DOHH2 (cell line): ENCODE data around the gene ARHGAP24.

ENCODE experiments used
- H3F3A ChIP-seq: fragments of 200-600 bp; sonication (generic), shearing (Covaris generic); 2 replicates; pipeline ENCODE4 v1.6.0; 2016; ENCODE audit warnings: antibody characterized with exemption, mild to moderate bottlenecking; ENCODE audit not compliant: control insufficient read depth, insufficient read depth
- H3K27ac ChIP-seq: fragments of 200-600 bp; sonication (generic); 2 replicates; pipeline ENCODE4 v1.5.1; 2014; ENCODE audit warnings: low read depth, mild to moderate bottlenecking, low read length, moderate library complexity
- H3K27me3 ChIP-seq: fragments of 200-600 bp; sonication (generic); 2 replicates; pipeline ENCODE4 v1.6.1; 2014; ENCODE audit warnings: mild to moderate bottlenecking, low read length, mixed read lengths; ENCODE audit not compliant: control insufficient read depth
- H3K36me3 ChIP-seq: fragments of 200-600 bp; sonication (generic); 2 replicates; pipeline ENCODE4 v1.6.1; 2014; ENCODE audit warnings: mild to moderate bottlenecking, low read length, moderate library complexity, mixed read lengths; ENCODE audit not compliant: control insufficient read depth
- H3K4me1 ChIP-seq: fragments of 200-600 bp; sonication (generic); 2 replicates; pipeline ENCODE4 v1.6.1; 2014; ENCODE audit warnings: mild to moderate bottlenecking, low read length, mixed read lengths; ENCODE audit not compliant: control insufficient read depth
- H3K4me2 ChIP-seq: fragments of 200-600 bp; sonication (generic); 2 replicates; pipeline ENCODE4 v1.6.0; 2014; ENCODE audit warnings: mild to moderate bottlenecking, low read length, moderate library complexity
- H3K4me3 ChIP-seq: fragments of 200-600 bp; sonication (generic); 2 replicates; pipeline ENCODE4 v1.5.1; 2014; ENCODE audit warnings: mild to moderate bottlenecking, low read length, mixed read lengths
- H3K79me2 ChIP-seq: fragments of 200-600 bp; sonication (generic); 2 replicates; pipeline ENCODE4 v1.6.1; 2014; ENCODE audit warnings: mild to moderate bottlenecking, low read length, mixed read lengths; ENCODE audit not compliant: control insufficient read depth
- H3K9me2 ChIP-seq: fragments of 200-600 bp; sonication (generic); replicated peaks from 2 replicates; pipeline ENCODE4 v1.6.1; 2014; ENCODE audit warnings: mild to moderate bottlenecking, low read length, mixed read lengths; ENCODE audit not compliant: control insufficient read depth
- H3K9me3 ChIP-seq: fragments of 200-600 bp; sonication (generic); 2 replicates; pipeline ENCODE4 v1.6.1; 2014; ENCODE audit warnings: antibody characterized with exemption, low read length, mixed read lengths; ENCODE audit not compliant: control insufficient read depth, insufficient read depth
- H4K20me1 ChIP-seq: fragments of 200-600 bp; sonication (generic); 2 replicates; pipeline ENCODE4 v1.6.0; 2014; ENCODE audit warnings: low read depth, mild to moderate bottlenecking, antibody characterized with exemption, low read length, moderate library complexity; ENCODE audit not compliant: control insufficient read depth, insufficient read depth
- CTCF ChIP-seq: fragments of 200-600 bp; sonication (generic); IDR thresholded peaks from one replicate; pipeline ENCODE4 v1.5.1; 2014; ENCODE audit warnings: antibody characterized with exemption, mild to moderate bottlenecking, low read depth, low read length; ENCODE audit not compliant: poor library complexity, severe bottlenecking
- EZH2phosphoT487 ChIP-seq: fragments of 200-600 bp; sonication (generic); IDR thresholded peaks from 2 replicates; pipeline ENCODE4 v1.6.1; 2017; ENCODE audit warnings: borderline replicate concordance, mild to moderate bottlenecking, antibody characterized with exemption, low read length, moderate library complexity, mixed read lengths

ARHGAP24 gene

DNA sequence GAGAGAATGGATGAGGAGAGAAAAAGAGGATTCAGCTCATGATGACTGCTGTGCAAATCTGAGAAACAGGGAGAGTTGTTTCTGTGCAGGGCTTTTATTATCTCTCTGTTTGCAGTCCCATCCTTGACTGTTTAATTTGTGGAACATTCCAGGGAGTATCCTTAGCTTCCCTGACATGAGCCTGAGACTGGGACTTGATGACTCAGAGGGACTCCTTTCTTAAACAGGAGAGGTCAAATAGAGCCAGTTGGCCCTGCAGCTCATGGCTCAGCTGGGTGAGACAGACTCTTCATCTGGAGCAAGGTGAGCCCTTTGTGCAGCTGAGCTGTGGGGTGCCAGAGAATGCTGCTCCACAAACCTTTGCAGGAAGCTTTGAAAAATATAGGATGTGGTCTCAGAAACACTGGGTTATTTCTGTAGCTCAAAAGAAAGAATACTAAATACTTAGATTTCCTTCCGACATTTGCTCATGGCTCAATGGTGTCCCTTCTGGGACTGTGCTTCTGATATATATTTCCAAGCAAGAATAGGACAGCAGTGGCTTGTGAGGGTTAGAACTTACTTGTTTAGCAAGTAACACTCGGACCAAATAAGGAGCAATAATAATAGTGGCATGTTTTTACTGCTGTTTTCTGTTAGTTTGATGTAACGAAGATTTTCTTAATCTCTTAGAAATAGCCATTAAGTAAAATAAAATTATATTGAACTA is 14.5 kb downstream of the ARHGAP24 start:
- Histone ChIP-seq H4K20me1 (no peaks in the 10 kb centered on the region), H3K79me2 (no peaks in the 10 kb centered on the region)

GRCh38 chr4:85491527-85491926 is 16.6 kb downstream of the ARHGAP24 start:
- Histone ChIP-seq H3K9me2 (no peaks in the 10 kb centered on the region), H3K4me3 (no peak overlapping the region), H3K36me3 (no peaks in the 10 kb centered on the region), H3K4me2 (no peak overlapping the region), H3K79me2 (no peaks in the 10 kb centered on the region), H4K20me1 (no peaks in the 10 kb centered on the region), H3K4me1 (peaks cover 8% of the 10 kb centered on the region), H3K27me3 (no peaks in the 10 kb centered on the region), H3K9me3 (no peaks in the 10 kb centered on the region), H3F3A (no peaks in the 10 kb centered on the region), H3K27ac (no peak overlapping the region)
- TF ChIP-seq CTCF (no peak), EZH2phosphoT487 (no peak)

More for the DNA sequence above, 14.5 kb downstream of the ARHGAP24 start:
- H3K27me3 ChIP-seq: no peaks in the 10 kb centered on the region
- no peaks in the 10 kb centered on the region for H3K36me3 ChIP-seq
- H3K4me3 ChIP-seq: no peak overlapping the region
- peaks cover 8% of the 10 kb centered on the region for H3K4me1 ChIP-seq
- H3K27ac ChIP-seq: no peak overlapping the region
- no peaks in the 10 kb centered on the region for H3K9me2 ChIP-seq
- H3K9me3 ChIP-seq: no peaks in the 10 kb centered on the region
- no peaks in the 10 kb centered on the region for H3F3A ChIP-seq
- TF ChIP-seq EZH2phosphoT487 (no peak), CTCF (no peak)
- H3K4me2 ChIP-seq: no peak overlapping the region

- Histone ChIP-seq H3K9me3 (no peaks in the 10 kb centered on the region), H3K9me2 (no peaks in the 10 kb centered on the region), H4K20me1 (no peaks in the 10 kb centered on the region), H3F3A (no peaks in the 10 kb centered on the region), H3K27me3 (no peaks in the 10 kb centered on the region), H3K4me2 (no peak overlapping the region), H3K4me1 (peaks cover 8% of the 10 kb centered on the region), H3K4me3 (no peak overlapping the region), H3K36me3 (no peaks in the 10 kb centered on the region), H3K79me2 (no peaks in the 10 kb centered on the region), H3K27ac (no peak overlapping the region)
- TF ChIP-seq EZH2phosphoT487: no peak
- no peak for TF ChIP-seq CTCF
Measured at GRCh38 chr4:85492336-85492735, 17.4 kb downstream of the ARHGAP24 start.
